Peyer's patch (tissue), 4 donors: ENCODE results near the gene NDC80. TPM values are rescaled to one million over a fixed set of nuclear protein-coding genes. Genes with fewer than 3 reads are reported as not detected.

Experiments
- DNase-seq, 3 donors: peaks; one replicate each; pipeline ENCODE4 v3.0.0-alpha.2; 2017 to 2019
- H3K27ac ChIP-seq, 4 donors: fragments of 200-600 bp; sonication (generic); one replicate each; pipeline ENCODE4 v1.5.1; 2016 to 2019
- H3K27me3 ChIP-seq, 2 donors: fragments of 200-600 bp; sonication (generic); one replicate each; pipeline ENCODE4 v1.5.1; 2019
- H3K36me3 ChIP-seq, 3 donors: fragments of 200-600 bp; sonication (generic); one replicate each; pipeline ENCODE4 v1.5.1; 2016 to 2019
- H3K4me1 ChIP-seq, 4 donors: fragments of 200-600 bp; sonication (generic); one replicate each; pipeline ENCODE4 v1.5.1; 2016 to 2019
- H3K4me3 ChIP-seq, 4 donors: fragments of 200-600 bp; sonication (generic); 1 replicate in 3 of 4; 2 replicates in 1 of 4; pipeline ENCODE4 v1.5.1; 2016 to 2019; ENCODE audit warnings: mild to moderate bottlenecking in 1 of 4
- H3K9me3 ChIP-seq, 4 donors: fragments of 200-600 bp; sonication (generic); one replicate each; pipeline ENCODE4 v1.5.1; 2016 to 2019; ENCODE audit warnings: mild to moderate bottlenecking in 1 of 4
- CTCF ChIP-seq, 6 experiments: fragments of 450-650 bp in 4 of 6; fragments of 200-600 bp in 2 of 6; sonication (generic) in 1 of 6; IDR thresholded peaks; one replicate each; pipeline ENCODE4 v1.5.1; 2017 to 2019; ENCODE audit warnings: antibody characterized with exemption in 6 of 6, mild to moderate bottlenecking in 3 of 6, moderate library complexity in 1 of 6
- POLR2A ChIP-seq, 2 donors: fragments of 450-650 bp; IDR thresholded peaks; one replicate each; pipeline ENCODE4 v1.5.1; 2017; ENCODE audit warnings: antibody characterized with exemption in 2 of 2, mild to moderate bottlenecking in 2 of 2, moderate library complexity in 2 of 2
- total RNA-seq, 4 donors: library from RNA; depleted of rRNA; stranded (reverse); fragments of >200 nt; gene quantifications; one replicate each; pipeline ENCODE4 v1.1.0, GENCODE V29; 2016

NDC80 gene
- total RNA-seq, 4 donors from 2014 or later, result 0.54 to 5.0 (median 2.6) TPM

GRCh38 chr18:2618009-2618408, 46.7 kb downstream of the NDC80 start:
- Histone ChIP-seq H3K36me3 (no peaks in the 10 kb centered on the region), H3K27me3 (no peaks in the 10 kb centered on the region), H3K4me3 (no peak overlapping the region), H3K9me3 (no peaks in the 10 kb centered on the region), H3K27ac (no peak overlapping the region), H3K4me1 (no peaks in the 10 kb centered on the region)
- no peak for DNase-seq
- no peak for TF ChIP-seq CTCF (IDR thresholded peaks at IDR 0.05)
- no peak for TF ChIP-seq POLR2A (IDR thresholded peaks at IDR 0.05)

- Histone ChIP-seq H3K9me3 (no peaks in the 10 kb centered on the region), H3K4me1 (no peaks in the 10 kb centered on the region), H3K36me3 (no peaks in the 10 kb centered on the region), H3K27ac (no peak overlapping the region), H3K27me3 (no peaks in the 10 kb centered on the region), H3K4me3 (no peak overlapping the region)
- TF ChIP-seq POLR2A (IDR thresholded peaks at IDR 0.05), result no peak
- TF ChIP-seq CTCF (IDR thresholded peaks at IDR 0.05), result no peak
- no peak for DNase-seq
These were observed 53.9 kb downstream of the NDC80 start for GRCh38 chr18:2625217-2625616.

- H3K27me3 ChIP-seq, result no peaks in the 10 kb centered on the region
- H3K27ac ChIP-seq, result no peak overlapping the region
- H3K9me3 ChIP-seq, result no peaks in the 10 kb centered on the region
- no peaks in the 10 kb centered on the region for H3K4me1 ChIP-seq
- no peaks in the 10 kb centered on the region for H3K36me3 ChIP-seq
- TF ChIP-seq POLR2A (IDR thresholded peaks at IDR 0.05), result no peak
- peak in 1 of 6 experiments; percentile 15 for TF ChIP-seq CTCF (IDR thresholded peaks at IDR 0.05)
- H3K4me3 ChIP-seq, result no peak overlapping the region
- no peak for DNase-seq
These were observed 56.5 kb downstream of the NDC80 start for GRCh38 chr18:2627821-2628276.

- TF ChIP-seq POLR2A (IDR thresholded peaks at IDR 0.05) (no peak), CTCF (IDR thresholded peaks at IDR 0.05) (no peak)
These were observed 57.6 kb downstream of the NDC80 start for GRCh38 chr18:2629003-2629402.

GRCh38 chr18:2635586-2635985, 64.2 kb downstream of the NDC80 start:
- Histone ChIP-seq H3K9me3 (no peaks in the 10 kb centered on the region), H3K27me3 (no peaks in the 10 kb centered on the region), H3K4me1 (peaks cover 0 to 23% (median 13%) of the 10 kb centered on the region in 4 donors), H3K27ac (peak overlapping the region; percentile 85 to 94 (median 91)), H3K4me3 (no peak overlapping the region), H3K36me3 (no peaks in the 10 kb centered on the region)
- no peak for TF ChIP-seq CTCF (IDR thresholded peaks at IDR 0.05)
- TF ChIP-seq POLR2A (IDR thresholded peaks at IDR 0.05), result no peak
- no peak for DNase-seq

More at GRCh38 chr18:2629003-2629402, 57.6 kb downstream of the NDC80 start:
- Histone ChIP-seq H3K27ac (no peak overlapping the region), H3K4me1 (no peaks in the 10 kb centered on the region), H3K27me3 (no peaks in the 10 kb centered on the region), H3K36me3 (no peaks in the 10 kb centered on the region), H3K9me3 (no peaks in the 10 kb centered on the region), H3K4me3 (no peak overlapping the region)
- no peak for DNase-seq
